NCI-H2081 treated with DMSO at 0.1 percent for 48 hours (cell line): ENCODE data around the gene IPO9.
"Not testable (repeated sequence)": the region's sequence is repeated elsewhere in the genome, so short reads cannot be mapped to it uniquely, and the experiment has no call there.

Experiments used
- DNase-seq: peaks from one replicate; lab custom pipeline; 2025; lab: John Stamatoyannopoulos, UW

IPO9 gene

DNA sequence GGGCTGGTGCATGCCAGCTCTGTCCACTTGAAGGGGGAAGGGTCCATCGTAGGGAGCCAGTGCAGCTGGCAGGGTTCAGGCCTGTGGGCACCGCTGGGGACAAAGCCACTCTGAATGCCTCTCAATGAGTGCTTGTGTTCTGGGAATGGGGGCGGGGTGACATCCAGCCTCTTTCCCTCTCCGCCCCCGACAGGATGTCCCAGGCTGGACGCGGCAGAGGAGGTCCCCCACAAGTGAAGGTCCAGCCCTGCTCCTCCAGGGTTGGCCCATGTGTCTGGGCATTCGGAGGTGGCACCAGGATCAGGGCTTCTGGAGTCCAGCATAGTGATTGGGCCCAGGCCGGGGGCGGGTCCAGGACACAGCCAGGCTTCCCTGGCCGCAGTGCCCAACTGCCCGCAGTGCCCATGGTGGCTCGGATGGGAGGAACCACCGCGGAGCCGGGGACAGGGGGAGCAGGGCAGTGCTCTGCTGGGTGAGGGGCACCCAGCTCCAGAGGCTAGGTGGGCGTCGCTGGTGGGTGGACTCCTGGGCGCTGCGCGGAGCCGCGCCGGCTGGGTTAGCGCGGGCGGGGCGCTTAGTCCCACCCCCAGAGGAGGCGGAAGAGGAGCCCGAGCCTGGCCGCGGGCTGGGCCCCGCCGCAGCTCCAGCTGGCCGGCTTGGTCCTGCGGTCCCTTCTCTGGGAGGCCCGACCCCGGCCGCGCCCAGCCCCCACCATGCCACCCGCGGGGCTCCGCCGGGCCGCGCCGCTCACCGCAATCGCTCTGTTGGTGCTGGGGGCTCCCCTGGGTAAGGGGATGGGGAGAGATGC, 59.5 kb downstream of the IPO9 start, which contains the start of gene SHISA4:
TSS of gene SHISA4 (plus strand) at position 617 of the 808 bp plus-strand sequence. CDS start at position 714, 97 bp downstream.
- no peak for DNase-seq

DNA sequence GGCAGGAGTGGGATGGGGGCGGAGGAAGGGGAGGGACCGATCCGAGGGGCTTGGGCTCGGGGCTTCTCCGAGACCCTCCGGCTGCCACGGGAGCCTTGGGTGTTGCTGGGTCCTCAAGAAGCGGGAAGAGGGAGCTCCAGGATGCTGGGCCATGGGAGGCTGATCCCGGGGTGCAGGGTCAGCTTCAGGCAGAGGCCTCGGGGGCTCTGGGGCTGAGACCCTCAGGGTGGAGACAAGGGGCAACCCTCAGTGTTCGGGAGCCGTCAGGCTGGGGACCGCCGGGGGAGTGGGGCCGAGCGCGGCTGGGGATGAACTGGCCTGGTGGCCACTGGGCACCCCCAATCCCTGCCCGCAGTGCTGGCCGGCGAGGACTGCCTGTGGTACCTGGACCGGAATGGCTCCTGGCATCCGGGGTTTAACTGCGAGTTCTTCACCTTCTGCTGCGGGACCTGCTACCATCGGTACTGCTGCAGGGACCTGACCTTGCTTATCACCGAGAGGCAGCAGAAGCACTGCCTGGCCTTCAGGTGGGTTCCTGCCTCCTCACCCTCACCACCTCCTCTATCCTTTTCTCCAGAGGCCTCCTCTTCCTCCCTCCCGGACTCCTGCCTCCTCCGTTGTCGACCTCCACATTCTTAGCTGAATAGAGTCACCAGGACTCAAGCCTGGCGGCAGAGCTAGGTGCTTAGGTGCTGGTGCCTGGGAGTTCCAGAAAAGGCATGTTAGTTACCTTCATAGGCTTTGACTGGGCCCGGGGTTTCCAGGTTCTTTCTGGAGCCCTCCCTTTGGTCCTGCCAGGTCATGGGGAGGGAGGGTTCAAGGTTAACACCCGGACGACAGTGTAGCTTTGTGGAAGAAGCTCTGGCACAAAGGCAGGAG, 60.4 kb downstream of the IPO9 start:
- DNase-seq: no peak

DNA sequence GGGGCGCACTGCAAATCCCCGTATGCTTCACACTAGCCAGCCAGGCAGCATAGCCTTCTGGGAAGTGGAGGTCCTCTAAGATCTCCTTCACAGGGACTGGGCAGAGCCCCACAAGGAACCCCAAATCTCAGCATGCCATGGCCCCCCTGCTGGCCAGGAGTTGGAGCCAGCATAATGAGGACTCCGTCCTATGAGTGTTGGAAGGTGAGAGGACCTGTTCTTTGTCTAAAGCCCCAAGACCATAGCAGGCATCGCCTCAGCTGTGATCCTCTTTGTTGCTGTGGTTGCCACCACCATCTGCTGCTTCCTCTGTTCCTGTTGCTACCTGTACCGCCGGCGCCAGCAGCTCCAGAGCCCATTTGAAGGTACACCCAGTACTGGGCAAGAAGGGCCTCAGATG, 61.3 kb downstream of the IPO9 start:
- DNase-seq: no peak

DNA sequence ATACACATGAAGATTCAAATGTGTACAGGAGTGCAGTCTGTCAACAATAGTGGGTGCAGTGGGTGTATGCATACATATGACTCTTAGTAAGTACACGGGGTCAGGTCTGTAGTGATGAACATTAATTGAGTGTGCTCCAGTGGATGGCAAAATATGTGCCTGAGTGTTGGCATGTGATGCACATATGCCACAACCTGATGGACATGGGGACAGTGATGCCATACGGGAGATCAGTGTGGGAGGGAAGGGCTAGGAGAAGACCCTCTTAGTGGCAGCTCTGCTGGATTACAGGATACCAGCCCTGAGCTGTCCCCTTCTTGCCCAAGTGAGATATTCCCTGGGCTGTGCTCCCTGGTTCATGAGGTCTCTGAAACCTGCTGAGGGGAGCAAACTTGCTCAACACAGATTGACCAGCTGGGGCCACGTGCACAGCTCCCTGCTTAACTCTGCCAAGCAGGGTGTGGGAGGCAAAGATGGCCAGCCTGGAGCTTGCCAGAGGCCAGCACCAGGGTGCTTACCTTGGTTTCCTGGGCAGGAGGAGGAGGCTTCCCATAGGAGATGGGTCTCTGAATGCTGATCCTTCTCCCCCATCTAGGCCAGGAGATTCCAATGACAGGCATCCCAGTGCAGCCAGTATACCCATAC, 62.0 kb downstream of the IPO9 start:
- DNase-seq: no peak

DNA sequence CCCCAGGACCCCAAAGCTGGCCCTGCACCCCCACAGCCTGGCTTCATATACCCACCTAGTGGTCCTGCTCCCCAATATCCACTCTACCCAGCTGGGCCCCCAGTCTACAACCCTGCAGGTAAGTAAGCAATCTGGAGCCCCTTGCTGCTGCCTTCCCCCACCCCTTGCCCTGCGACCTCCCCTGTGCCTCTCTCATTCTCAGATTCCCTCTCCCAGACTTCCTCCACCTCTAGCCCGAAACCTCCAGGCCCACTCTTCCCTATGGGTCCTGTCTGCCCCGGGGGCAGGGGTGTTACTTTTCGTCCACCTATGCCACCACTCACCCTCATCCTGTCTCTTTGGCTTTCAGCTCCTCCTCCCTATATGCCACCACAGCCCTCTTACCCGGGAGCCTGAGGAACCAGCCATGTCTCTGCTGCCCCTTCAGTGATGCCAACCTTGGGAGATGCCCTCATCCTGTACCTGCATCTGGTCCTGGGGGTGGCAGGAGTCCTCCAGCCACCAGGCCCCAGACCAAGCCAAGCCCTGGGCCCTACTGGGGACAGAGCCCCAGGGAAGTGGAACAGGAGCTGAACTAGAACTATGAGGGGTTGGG, 62.6 kb downstream of the IPO9 start:
- DNase-seq: no peak

DNA sequence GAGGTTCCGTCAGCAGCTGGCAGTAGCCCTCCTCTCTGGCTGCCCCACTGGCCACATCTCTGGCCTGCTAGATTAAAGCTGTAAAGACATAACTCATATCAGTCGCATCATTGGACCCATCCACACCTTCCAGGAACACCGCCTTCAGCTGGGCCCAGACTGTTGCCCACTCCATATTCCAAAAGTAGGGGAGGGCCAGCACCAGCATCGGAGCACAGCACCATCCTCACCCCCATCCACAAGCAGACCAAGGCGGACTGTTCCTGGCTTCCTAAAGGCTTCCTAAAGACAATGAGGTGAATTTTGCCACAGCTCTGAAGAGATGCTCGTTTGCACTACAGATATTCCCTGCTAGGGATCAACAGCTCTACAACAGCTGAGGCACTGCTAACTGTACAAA, 63.3 kb downstream of the IPO9 start:
- DNase-seq: no peak

DNA sequence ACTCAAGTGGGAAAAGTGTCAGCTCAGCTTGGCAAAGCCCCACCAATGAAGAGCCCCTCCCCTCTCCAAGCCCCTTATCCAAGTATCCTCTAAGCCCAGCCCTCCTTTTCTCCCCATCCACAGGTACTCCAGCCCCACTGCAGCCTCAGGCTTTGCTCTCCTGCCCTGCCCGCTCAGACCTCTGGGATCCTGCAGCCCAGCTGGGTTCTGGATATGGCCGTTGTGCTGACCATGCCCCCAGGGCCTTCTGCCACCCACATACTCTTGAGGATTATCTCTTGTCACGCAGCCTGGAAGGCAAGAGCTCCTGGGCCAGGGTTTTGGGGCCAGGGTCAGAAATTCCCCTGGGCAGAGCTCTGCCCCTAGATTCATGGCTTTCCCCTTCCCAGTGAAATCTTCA, 64.5 kb downstream of the IPO9 start:
- no peak for DNase-seq

DNA sequence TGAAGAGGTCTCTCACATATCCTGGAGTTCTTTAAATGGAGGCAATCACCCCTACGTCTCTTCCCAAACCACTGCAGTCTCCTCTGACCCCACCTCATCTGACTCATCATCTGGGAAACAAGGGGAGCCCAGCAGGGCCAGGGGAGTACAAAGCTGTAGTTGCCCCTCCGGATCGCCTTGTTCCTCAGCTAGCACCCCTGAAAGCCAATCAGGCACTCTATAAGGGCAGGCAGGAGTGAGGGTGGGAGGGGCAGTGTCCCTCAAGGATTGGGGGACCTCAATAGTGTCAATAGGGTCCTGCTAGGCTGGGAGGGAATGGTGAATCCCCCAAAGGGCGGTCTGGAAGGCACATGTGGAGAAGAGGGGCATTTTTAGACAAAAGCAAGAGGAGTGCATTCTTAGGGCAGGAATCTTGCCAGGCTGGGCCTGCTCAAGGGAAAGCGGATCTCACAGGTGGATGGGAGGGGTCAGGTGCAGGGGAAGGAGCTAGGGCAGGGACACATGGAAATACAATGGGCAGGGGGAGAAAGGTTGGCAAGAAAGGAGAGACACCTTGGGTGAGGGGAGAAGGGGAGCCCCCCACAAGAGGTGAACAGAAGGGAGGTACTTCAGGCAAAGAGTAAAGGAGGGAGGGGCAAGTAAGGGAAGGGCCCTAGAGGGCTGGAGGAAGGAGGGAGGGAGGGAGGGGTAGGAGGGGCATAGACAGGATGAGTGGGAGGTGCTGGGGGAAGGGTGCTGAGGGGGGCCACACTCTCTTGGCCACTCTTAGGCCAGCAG, 65.6 kb downstream of the IPO9 start:
- no peak for DNase-seq

DNA sequence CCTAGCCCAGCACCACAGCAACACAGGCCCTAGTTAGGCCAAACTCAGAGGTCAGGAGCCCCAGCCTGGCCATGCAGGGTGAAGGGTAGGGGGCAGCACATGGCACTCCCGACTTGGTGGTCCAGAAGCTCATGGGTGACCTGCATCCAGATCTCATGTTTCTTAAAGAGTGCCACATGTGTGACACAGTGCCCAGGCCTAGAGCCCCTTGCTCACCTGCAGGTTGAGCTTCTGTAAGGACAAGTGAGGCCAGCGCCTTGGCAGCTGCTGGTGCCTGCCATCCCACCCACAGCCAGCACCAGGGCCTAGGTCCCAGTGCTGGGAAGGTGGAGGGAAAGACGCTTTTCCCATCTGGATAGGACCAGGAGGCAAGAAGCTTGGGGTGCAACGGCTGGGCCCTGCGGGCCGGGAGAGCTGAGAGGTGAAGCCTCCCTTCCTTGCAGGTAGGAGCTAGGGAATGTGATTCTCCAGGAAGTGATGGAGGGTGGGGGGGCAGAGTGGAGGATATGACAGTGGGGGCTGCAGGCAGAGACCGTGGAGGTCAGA, 66.2 kb downstream of the IPO9 start:
- no peak for DNase-seq

DNA sequence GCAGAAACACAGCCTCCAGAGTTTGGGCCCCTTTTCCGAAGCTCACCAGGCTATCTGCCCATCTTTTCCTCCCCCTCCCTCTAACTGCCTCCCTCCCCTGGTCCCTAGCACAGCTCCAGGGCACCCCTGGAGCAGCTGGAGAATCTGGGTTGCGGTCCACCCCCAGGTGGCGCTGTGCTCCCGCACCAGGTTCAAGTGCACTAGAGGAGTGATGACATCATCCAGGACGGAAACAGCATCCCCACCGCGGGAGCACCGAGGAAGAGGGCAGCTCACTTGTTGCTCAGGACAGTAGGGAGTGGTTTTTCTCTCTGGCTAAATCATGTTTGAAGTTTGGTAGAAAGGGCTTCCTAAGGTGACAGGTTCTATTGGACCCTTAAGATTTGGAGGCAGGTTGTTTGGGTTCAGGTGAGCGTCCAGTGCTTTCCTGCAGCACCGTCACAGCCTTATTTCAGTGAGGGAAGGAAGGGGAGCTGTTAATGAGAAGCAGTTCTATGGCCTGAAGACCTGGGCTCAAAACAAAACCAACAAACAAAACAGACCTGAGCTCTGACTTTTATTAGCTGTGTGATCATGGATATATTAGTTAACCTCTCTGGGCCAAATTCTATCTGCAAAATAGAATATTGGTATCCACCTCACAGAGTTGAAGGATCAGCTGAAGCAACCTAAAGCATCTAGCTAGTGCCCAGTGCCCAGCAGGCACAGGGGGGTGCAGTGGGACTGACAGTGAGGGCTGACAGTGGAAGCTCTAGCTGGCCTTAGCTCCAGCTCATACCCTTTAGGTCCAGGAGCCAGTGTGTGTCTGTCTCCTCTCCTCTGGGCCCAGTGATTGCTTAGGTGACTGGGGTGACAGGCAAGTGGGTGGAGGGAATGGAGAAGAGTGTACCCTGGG, 67.2 kb downstream of the IPO9 start:
- peak; percentile 67 for DNase-seq

DNA sequence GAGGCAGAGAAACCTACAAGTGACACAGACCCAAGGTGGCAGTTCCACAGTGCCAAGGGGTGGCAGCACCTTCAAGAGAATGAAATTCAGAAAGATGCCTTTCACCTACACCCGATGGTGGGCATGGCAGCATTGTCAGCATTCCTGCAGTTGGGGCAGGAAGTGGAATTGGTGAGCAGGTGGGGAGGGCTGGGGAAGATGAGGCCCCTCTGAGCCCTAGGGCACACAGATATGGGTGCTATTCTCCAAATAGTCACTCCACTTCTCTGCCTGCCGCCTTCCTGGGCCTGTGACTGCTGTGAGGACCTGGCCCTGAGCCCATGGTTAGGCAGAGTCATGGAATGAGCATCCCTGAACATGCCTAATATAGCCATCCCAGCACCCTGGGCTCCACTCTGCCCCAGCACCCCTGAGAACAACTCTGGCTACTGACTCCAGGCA, 68.0 kb downstream of the IPO9 start:
- no peak for DNase-seq

DNA sequence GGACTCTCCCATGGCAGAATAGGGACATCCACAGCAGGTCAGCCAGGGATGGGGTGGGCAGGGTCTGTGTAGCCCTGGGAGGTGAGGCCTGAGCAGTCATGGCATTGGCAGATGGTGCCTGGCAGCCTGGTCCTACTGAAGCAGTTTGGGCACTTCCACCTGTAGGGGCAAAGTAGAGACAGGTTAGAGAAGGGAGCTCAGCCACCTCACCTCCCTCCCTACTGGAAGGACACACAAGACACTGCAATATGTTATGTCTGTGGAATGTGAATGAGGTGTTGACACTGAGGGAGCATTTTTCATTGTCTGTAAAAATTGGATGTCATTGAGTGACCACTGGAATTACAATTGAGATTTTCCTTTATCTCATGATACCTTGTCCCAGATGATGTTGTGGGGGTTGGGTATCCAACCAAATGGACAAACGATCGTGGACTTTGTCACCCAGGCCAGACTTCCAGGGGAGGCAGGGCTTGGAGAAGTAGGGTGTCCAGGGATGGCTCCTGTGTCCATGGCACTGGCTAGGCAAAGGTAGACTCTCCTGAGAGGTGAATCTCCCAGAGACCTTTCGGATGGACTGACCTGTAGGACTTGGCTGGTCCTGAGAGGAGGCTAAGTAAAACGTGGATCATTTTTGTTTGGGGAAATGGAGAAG, 69.4 kb downstream of the IPO9 start:
- no peak for DNase-seq

DNA sequence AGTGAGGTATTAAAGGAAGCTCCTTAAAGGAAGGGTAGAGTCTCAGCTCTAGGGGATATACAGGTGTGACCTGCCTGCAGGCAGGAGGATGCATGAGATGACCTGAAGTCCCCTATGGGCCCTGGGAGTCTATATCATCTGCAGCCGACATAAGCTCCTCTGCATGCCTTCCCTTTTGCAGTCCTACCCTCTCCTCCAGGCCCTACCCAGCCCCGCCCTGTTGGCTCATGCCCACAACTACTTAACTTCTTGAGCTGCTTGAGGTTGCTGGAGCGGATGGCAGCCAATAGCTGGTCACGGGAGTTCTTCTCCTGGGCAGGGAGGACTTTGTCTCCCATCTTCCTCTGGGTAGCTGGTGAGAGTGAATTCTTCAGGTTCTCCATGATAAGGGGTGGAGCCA, 70.0 kb downstream of the IPO9 start:
- DNase-seq: no peak

DNA sequence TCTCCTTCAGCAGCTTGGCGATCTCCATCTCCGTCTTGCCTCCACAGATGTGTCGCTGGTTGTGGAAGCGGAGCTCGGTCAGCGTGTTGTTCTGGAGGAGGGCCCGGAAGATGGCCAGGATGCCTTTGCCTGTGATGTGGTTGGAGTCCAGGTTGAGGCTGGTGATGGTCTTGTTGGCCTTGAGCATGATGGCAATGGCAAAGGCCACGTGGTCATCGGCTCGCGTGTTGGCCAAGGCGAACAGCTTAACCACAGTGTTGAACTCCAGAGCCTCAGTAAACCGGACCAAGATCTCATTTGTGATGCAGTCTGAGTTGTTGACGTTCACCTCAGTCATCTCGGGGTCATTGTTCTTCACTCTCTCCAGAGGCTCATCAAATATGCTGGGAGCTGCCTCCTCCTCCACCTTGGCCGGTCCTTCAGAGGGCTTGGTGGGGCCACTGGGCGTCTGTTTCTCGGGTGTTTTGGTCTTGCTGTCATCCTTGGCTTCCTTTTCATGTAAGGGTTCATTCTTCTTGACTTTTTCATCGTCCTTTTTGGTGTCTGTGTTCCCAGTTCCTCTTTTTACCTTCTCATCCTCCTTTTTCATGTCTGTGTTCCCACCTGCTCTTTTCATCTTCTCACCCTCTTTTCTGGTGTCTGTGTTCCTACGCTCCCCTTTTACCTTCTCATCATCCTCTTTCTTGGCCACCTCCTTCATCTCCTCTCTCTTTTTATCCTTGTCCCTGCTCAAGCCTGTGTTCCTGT, 70.9 kb downstream of the IPO9 start:
- DNase-seq: no peak

DNA sequence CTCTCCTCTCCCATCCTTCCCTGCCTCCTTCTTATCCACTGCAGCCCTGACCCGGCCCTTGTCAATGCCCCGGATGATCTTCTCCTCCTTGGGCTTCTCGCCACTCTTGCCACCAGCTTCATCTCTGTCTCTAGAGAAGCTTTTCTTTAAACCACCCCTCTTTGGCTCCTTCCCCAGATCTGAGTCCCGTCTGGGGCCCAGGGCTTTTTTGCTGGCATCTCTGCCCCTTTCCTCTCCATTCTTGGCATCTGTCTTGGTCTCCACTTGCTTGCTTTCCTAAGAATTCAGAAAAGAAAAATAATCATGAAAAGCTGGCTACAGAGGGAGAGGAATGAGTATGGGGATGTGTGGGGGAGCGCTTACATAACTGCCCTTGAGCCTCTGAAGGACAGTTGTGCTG, 71.5 kb downstream of the IPO9 start:
- no peak for DNase-seq

DNA sequence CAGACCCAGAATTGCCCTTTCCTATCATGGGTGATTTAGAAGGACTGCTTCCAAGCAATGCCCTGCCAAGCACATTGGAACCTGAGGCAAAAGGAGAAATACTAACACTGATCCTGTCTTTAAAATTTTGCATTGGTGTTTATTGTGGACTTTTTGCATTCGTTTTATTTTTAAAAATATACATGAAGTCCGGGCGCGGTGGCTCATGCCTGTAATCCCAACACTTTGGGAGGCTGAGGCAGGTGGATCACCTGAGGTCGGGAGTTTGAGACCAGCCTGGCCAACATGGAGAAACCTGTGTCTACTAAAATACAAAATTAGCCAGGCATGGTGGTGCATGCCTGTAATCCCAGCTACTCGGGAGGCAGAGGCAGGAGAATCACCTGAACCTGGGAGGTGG, 72.1 kb downstream of the IPO9 start:
- DNase-seq: not testable (repeated sequence)

DNA sequence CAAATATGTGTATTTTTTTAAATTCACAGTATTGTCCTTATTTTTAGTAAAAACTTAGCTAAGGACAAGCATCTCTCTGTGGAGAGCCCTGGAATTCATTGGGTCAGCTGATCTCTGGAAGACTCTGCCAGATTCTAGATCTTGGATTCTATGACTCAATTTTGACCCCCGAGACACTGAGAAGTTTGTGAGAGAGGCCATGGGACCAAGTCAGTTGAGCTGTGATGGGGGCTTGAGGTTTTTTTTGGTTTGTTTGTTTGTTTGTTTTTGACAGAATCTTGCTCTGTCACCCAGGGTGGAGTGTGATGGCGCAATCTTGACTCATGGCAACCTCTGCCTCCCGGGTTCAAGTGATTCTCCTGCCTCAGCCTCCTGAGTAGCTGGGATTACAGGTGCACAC, 73.2 kb downstream of the IPO9 start:
- no peak for DNase-seq

DNA sequence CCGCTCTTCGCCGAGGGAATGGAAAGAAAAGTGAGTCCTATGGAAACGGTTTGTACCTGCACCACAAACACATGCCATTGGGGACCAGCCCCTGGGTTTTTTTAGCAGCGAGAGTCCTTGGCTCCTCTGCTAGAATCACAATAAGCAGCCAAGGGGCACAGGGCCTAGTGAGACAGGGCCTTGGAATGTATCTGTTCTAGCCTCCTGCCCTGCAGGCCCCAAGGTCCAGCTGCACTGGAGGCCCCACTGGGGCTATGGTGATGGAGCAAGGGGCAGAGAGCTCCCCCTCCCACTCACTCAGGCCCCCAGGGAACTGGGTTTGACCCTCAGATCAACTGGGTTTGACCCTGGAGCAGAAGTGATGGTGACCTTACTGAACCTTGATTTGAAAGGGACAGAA, 74.2 kb downstream of the IPO9 start:
- DNase-seq: no peak

DNA sequence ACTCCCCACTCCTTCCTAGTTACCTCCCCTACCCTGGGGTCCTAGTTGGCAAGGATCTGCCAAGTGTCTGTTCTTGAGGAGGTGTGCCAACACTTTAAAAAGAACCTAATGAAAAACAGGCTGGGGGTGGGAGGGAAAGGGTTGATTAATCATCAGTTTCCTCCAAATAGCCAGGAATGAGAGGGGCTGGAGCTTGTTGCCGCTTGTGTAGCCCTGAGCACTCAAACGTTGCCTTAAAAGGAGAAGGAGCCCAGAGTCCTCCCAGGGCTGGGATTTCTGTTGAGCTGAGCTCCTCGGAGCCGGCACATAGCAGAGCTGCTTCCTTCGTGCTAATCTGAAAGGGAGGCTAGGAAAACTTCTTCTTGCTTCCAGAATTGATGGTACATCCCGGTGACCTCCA, 75.6 kb downstream of the IPO9 start:
- no peak for DNase-seq
